ENCODE measurements around the gene NCBP3.

DNA sequence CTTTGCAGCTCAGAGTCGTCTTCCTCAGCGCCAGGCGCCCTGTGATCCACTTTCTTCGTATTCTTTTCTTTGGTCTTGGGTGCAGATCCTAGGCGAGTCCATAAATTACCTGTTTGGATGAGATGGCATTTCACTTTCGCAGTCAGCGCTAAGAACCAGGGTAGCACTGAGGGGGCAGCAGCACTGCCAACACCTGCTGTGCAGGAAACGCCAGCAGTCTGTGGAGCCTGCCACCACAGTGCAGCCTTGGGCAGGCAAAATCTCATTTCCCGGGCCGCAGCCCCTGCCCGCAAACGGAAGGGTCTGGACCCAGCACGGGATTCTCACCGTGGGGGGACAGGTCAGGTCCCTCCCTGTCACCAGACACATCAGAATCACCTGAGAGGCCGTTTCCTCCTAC, 32.9 kb downstream of the NCBP3 start:
- no peak for TF ChIP-seq CTCF (IDR thresholded peaks at IDR 0.05)
- TF ChIP-seq POLR2A (IDR thresholded peaks at IDR 0.05): no peak
